Motor neuron (in vitro differentiated cells): ENCODE measurements around the gene MRPL47. TPM values are rescaled to one million over a fixed set of nuclear protein-coding genes. Genes with fewer than 3 reads are reported as not detected.

ENCODE experiments used
- ATAC-seq, 8 experiments: fragments of 200-7000 bp; cut with Tn5 transposase; replicated peaks in 6 of 8; 2 replicates each; pipeline ENCODE4 v1.8.0; 2021; ENCODE audit warnings: mild to moderate bottlenecking in 8 of 8, moderate library complexity in 8 of 8
- H3K27ac ChIP-seq, 2 donors: fragments of 250-450 bp; sonication (Bioruptor Pico); 2 replicates each; pipeline ENCODE4 v1.9.0; 2021; ENCODE audit warnings: antibody characterized with exemption in 2 of 2, mild to moderate bottlenecking in 2 of 2, moderate library complexity in 1 of 2
- H3K4me1 ChIP-seq, 2 donors: fragments of 250-450 bp; sonication (Bioruptor Pico); replicated peaks in 1 of 2; 2 replicates each; pipeline ENCODE4 v1.6.1; 2021; ENCODE audit warnings: antibody characterized with exemption in 2 of 2, mild to moderate bottlenecking in 2 of 2, moderate library complexity in 1 of 2
- H3K4me3 ChIP-seq, 5 donors: fragments of 250-450 bp; sonication (Bioruptor Pico); 2 replicates each; pipeline ENCODE4 v1.9.0; 2021; ENCODE audit warnings: antibody characterized with exemption in 5 of 5, mild to moderate bottlenecking in 5 of 5, moderate library complexity in 4 of 5
- WGBS, 10 experiments: fragments of 450-650 bp; shearing (Covaris generic); methylation state at CpG; one replicate each; pipeline ENCODE4 v1.0.0; 2022; 5-methylcytosine and 5-hydroxymethylcytosine counted together
- in situ Hi-C, 9 experiments: fragments of 400-800 bp; cut with MboI; loops; one replicate each; pipeline ENCODE4 v1.15.0; 2021; ENCODE audit warnings: low sequenced_read_pairs in 9 of 9, low pct_unique_long_range_greater_than_20kb in 2 of 9; ENCODE audit not compliant: unreplicated experiment in 9 of 9
- total RNA-seq, 8 experiments: library from RNA; unstranded; fragments of 300-600 nt; gene quantifications; 2 replicates each; pipeline versions ENCODE4 v1.2.3 to v1.2.4, GENCODE V29; 2022

The MRPL47 gene
- total RNA-seq, 8 experiments from 2014 or later: 38.6 to 80.1 (median 61.1) TPM

DNA sequence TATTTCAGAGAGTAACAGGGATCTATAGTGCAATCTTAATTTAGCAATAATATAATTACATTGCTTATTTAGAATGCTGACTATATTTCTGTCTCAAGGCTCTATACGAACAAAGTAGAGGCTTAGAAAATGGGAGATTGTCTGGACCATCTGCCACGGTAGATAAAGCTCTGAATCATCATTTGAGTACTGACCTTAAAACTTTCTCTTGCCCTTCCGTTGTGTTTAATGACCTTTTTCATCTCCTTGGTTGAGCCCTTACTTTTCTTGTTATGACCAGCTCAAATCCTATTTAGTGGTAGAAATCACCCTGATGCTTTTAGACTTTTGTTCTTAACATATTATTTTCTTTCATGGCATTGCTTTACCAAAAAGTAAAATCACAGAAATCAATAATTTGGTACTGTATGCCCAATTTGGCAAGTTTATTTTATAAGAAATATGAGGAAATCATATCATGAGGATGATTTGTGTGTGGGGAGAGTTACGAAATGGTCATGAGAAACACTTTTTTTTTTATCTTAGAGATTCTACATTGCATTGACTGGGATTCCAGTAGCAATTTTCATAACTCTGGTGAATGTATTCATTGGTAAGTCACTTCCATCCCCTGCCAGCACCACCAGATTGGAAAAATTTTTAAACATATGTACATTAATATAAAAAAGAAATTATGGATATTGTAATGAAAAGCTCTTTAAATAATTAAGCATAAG is 11.2 kb upstream of the MRPL47 start:
- no peaks in the 10 kb centered on the region for H3K4me1 ChIP-seq
- no peak for ATAC-seq
- no peak overlapping the region for H3K4me3 ChIP-seq
- no peak overlapping the region for H3K27ac ChIP-seq
- in situ Hi-C loops: no loop called here
- WGBS, 10 experiments: 60 to 96% (median 82%) methylated on average over 1 to 4 of the region's 4 CpGs

DNA sequence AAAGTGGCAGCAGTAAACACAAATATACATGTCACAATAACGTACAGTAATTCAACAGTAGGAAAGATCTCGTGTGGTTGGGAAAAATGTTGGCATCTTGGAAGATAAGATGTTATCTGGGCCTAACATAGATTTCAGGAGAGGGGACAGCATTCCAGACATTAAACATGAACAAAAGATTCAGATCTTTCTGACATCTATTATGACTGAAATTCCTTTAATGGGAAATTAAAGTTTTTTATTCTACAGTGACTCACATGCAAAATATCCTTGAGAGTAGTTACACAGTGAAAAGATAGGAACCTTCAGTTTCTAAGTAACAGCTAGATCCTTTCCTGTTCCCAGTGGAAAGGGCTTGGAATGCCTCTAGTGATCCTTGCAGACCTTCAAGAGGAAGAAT is 9.4 kb upstream of the MRPL47 start:
- no peak for ATAC-seq
- Histone ChIP-seq H3K4me3 (no peak overlapping the region), H3K4me1 (no peaks in the 10 kb centered on the region), H3K27ac (no peak overlapping the region)
- in situ Hi-C loops: no loop called here
- WGBS, 10 experiments: 30 to 100% (median 78%) methylated on average over 1 to 2 of the region's 2 CpGs

DNA sequence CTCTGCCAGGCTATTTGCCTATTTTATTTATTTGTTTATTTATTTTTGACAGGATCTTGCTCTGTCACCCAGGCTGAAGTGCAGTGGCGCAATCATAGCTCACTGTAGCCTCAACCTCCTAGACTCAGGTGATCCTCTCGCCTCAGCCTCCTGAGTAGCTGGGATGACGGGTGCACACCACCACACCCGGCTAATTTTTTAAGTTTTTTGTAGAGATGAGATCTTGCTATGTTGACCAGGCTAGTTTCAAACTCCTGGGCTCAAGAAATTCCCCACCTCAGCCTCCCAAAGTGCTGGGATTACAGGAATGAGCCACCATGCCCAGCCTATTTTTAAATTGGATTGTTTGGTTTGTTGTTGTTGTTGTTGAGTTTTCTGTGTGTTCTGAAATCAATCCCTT is 5.6 kb upstream of the MRPL47 start:
- ATAC-seq: no peak
- H3K27ac ChIP-seq: no peak overlapping the region
- in situ Hi-C loops: no loop called here
- H3K4me1 ChIP-seq: peaks cover 6% of the 10 kb centered on the region in 2 donors
- H3K4me3 ChIP-seq: no peak overlapping the region
- WGBS, 10 experiments: 81 to 100% (median 100%) methylated on average over 1 to 4 of the region's 4 CpGs; no CpG with 5 or more reads in 3 of the 10 experiments

DNA sequence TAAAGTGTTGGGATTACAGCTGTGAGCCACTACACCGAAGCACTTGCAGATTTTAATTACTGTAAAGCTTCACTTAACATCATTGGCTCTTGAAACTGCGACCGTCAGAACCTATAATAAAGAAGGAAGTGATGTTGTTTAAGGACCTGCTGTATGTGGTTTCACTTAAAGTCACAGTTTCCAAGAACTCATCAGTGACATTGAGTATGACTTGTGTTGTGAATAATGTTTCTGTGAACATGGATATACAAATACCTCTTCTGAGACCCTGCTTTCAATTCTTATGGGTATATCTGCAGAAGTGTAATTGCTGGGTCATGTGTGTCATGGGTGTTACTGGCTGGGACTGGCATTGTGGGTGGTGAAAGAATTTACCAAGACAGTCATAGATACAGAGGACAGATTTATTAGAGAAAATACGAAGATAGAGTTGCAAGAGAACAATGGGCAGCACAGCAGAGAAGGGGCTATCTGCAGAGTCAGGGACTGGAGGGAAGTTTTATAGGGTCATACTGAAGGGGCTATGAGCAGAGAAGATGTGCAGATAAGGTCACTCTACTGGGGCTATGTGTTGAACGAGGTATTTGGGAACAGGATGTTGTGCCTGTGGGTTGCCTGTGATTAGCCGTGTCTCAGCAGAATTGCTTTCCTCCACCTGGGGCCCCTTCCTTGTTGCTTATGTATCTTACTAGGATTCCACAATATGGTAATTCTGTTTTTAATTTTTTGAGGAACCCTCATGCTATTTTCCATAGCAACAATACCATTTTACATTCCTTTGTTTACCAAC is 4.7 kb upstream of the MRPL47 start:
- Histone ChIP-seq H3K27ac (no peak overlapping the region), H3K4me3 (no peak overlapping the region), H3K4me1 (peaks cover 6% of the 10 kb centered on the region in 2 donors)
- in situ Hi-C loops: no loop called here
- no peak for ATAC-seq
- WGBS, 10 experiments: 75 to 100% (median 90%) methylated on average over 3 to 6 of the region's 6 CpGs; no CpG with 5 or more reads in 3 of the 10 experiments

DNA sequence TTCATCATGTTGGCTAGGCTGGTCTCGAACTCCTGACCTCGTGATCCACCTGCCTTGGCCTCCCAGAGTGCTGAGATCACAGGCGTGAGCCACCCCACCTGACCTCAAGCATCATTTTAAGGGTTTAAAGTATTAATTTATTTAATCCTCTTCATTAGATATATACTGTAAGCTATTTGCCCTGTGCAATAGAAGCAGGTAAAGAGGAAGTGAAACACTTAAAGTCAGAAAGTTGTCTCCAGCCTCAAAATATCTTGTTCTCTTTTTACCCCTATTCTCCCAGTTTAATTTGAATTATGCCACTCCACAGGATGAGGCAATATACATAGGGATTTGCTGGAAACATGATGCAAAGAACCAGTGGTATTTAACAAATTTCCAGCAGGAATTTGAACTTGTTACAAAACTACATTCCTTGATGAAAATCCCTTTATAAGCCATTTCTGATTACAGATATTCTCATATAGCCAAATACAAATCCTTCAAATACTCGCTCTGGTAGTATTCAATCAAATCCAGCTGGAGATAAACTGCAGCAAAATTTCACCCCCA is 2.2 kb upstream of the MRPL47 start:
- 57 to 100% (median 80%) methylated on average over 1 to 3 of the region's 4 CpGs; no CpG with 5 or more reads in 2 of the 10 experiments for WGBS, 10 experiments
- ATAC-seq: no peak
- no peak overlapping the region for H3K4me3 ChIP-seq
- in situ Hi-C loops: no loop called here
- no peak overlapping the region for H3K27ac ChIP-seq
- peaks cover 9 to 13% of the 10 kb centered on the region in 2 donors for H3K4me1 ChIP-seq

DNA sequence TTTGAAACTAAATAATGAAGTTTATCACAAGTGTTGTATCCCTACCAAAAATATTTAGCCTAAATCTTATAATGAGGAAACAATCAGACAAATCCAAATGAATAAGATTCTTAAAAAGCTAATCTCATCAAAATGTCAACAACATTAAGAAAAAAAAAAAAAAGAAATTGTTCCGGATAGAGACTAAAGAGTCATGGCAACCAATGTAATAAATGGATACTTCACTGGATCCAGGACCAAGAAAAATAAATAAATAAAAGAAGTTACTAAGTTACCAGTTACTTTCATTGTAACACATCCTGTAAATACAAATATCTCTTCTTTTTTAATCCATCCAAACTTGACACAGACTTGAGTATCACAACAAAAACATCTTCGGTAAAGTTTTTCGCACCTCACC is 607 bp downstream of the MRPL47 start:
- no peak for ATAC-seq
- in situ Hi-C loops: no loop called here
- Histone ChIP-seq H3K4me3 (peak overlapping the region; percentile 75 to 95 (median 92)), H3K4me1 (peaks cover 9 to 13% of the 10 kb centered on the region in 2 donors), H3K27ac (peak overlapping the region; percentile 77 to 83)
- 0 to 7% (median 0%) methylated on average over 1 to 3 of the region's 3 CpGs for WGBS, 10 experiments

DNA sequence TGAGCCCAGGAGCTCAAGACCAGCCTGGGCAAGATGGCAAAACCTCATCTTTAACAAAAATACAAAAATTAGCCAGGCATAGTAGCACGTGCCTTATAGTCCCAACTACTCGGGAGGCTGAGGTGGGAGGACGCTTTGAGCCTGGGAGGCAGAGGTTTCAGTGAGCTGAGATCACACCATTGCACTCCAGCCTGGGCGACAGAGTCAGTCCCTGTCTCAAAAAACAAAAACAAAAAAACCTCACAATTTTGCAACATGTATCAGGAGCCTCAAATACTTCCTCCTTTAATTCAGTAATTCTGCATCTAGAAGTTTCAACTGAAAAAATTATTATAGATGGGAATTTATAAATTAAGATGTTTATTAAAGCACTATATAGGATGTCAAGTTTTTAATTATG is 1.1 kb downstream of the MRPL47 start:
- ATAC-seq: no peak
- WGBS, 10 experiments: 21 to 100% (median 94%) methylated on average over 1 to 4 of the region's 4 CpGs; no CpG with 5 or more reads in 3 of the 10 experiments
- in situ Hi-C loops: no loop called here
- H3K4me3 ChIP-seq: peak overlapping the region in 4 of 5 donors; percentile 75 to 95 (median 93)
- H3K4me1 ChIP-seq: peaks cover 9 to 13% of the 10 kb centered on the region in 2 donors
- no peak overlapping the region for H3K27ac ChIP-seq

DNA sequence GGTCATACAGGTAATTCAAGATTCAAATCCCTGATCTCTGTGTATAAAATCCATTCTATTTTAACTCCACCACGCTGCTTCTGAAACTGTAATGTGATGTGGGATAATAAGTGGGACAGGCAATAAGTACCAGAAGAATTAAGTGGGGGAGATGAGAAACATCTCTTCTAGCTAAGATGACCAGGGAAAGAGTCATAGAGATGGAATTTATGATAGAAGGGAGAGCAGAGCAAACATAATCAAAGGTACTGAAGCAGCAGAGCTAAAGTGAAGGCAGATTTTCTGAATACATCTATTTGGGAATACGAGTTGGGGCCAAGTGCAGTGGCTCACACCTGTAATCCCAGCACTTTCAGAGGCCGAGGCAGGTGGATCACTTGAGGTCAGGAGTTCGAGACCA is 4.9 kb downstream of the MRPL47 start:
- H3K4me3 ChIP-seq: no peak overlapping the region
- no peak overlapping the region for H3K27ac ChIP-seq
- WGBS, 10 experiments: 83 to 100% (median 100%) methylated on average over 1 to 4 of the region's 4 CpGs; no CpG with 5 or more reads in 1 of the 10 experiments
- ATAC-seq: no peak
- H3K4me1 ChIP-seq: peaks cover 3 to 8% of the 10 kb centered on the region in 2 donors
- in situ Hi-C loops: no loop called here

DNA sequence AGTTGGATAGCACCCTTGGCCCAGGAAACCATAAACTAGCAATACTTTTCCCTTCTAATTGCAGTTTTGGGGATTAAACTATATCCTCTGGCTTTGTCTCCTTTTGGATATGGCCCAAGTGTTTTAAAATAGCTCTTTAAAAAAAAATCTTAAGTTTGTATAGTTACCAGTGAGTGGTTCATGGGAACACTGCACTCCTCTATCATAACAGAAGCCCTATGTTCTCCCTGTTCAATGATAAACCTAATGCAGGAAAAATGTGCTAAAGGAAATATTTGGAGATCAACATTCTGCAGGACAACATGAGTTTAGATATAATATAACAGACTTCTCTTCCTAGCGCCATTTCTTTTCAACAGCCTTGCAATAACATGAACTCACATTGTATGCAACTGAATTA is 13.1 kb downstream of the MRPL47 start:
- H3K4me3 ChIP-seq: no peak overlapping the region
- no peaks in the 10 kb centered on the region for H3K4me1 ChIP-seq
- no peak overlapping the region for H3K27ac ChIP-seq
- no peak for ATAC-seq
- WGBS, 10 experiments: 83 to 100% (median 100%) methylated on average over 1 of the region's 1 CpG; no CpG with 5 or more reads in 2 of the 10 experiments
- in situ Hi-C loops: no loop called here

DNA sequence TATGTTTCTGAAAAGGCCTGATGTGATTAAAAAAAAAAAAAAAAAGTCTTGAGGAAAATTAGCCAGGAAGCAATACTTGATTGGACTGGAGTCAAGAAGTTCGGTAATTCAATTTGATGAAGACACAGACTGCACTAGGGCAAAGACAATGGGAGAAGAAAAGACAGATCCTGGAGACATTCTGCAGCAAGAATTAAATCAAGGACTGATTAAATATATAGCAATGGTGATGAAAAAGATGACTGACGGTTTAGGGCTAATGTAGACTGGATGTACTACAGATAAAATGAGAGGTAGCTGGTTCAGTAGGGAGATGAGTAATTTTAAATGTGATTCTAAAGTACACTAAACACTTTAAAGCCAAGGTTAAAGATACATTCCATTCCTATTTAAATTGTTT is 13.8 kb downstream of the MRPL47 start:
- Histone ChIP-seq H3K4me1 (no peaks in the 10 kb centered on the region), H3K27ac (no peak overlapping the region), H3K4me3 (no peak overlapping the region)
- no peak for ATAC-seq
- WGBS, 10 experiments: 70 to 95% (median 88%) methylated on average over 2 of the region's 2 CpGs; no CpG with 5 or more reads in 1 of the 10 experiments
- in situ Hi-C loops: no loop called here

DNA sequence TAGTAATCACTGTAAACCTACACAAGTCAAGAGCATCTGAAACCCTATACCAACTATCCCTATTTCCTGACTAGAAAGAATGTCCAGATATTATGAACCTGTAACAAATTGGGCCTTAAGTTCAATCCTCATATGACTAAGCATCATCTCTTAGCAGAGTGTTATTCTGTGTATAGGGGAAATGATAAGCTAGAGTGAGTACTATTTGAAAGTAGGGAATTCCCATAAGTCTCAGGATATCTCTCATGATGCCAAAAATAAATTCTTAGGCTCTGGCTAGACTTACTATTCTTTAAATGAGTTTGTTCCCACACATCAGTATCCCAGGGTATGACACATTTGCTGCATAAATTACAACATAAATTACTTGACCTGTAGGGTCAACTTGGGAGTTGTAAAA is 15.3 kb downstream of the MRPL47 start:
- Histone ChIP-seq H3K27ac (no peak overlapping the region), H3K4me3 (no peak overlapping the region), H3K4me1 (no peaks in the 10 kb centered on the region)
- no peak for ATAC-seq
- in situ Hi-C loops: no loop called here

DNA sequence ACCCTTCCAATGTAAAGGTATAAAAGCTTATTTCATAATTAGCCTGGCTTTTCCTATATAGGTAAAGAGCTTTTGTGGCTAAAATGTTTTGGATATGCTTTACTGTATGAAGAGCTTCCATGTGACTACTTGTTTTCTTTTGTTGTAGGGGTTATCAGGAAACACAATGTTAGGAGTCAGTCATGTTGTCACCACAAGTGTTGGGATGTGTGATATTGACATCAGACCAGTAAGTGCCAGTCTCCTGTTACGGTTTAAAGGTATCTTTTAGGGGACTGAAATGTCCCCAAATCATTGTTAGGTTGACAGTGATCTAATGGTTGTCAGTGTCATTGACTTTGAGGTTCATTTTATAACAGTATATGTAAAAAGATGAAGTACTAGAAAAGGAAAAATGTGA is 23.4 kb downstream of the MRPL47 start:
- no peak overlapping the region for H3K4me3 ChIP-seq
- in situ Hi-C loops: no loop called here
- H3K4me1 ChIP-seq: no peaks in the 10 kb centered on the region
- no peak overlapping the region for H3K27ac ChIP-seq
- ATAC-seq: no peak
- 83 to 100% (median 100%) methylated on average over 1 of the region's 1 CpG; no CpG with 5 or more reads in 3 of the 10 experiments for WGBS, 10 experiments

DNA sequence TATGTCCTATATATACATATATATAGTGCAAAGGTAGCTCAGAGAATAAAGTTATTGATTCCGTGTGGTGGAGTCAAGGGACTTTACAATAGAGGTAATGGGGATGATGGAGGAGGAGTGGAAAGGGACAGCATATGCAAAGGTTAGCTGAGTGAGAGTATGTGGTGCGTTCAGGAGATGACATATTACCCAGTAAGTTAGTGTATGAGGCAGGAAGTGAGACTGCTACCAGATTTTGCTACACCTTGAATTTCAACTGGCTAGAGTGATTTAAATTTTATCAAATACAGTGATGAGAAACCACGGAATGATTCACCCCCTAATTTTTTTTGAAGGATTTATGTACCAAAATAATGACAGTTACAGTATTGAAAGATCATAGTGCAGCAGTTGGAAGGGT is 38.9 kb downstream of the MRPL47 start:
- no peak overlapping the region for H3K4me3 ChIP-seq
- peaks cover 5% of the 10 kb centered on the region in 2 donors for H3K4me1 ChIP-seq
- ATAC-seq: no peak
- 57 to 100% (median 88%) methylated on average over 1 to 3 of the region's 3 CpGs for WGBS, 10 experiments
- in situ Hi-C loops: loop anchor here in 4 of 9 experiments (25.0 kb wide), 3 partner anchors 128 to 553 kb away; no protein-coding TSS in a partner anchor
- no peak overlapping the region for H3K27ac ChIP-seq
